ENCODE results near the gene FSTL3.

- TF ChIP-seq POLR2AphosphoS5 (IDR thresholded peaks at IDR 0.05; ENCODE audit: low read depth, low read length) = no peak
- no peak for TF ChIP-seq SPI1 (IDR thresholded peaks at IDR 0.05; ENCODE audit: low read depth, low read length)
- no peak for TF ChIP-seq PAX5 (IDR thresholded peaks at IDR 0.05; ENCODE audit: insufficient read depth, low read length, severe bottlenecking)
Measured at GRCh38 chr19:688992-689391, 12.8 kb downstream of the FSTL3 start.
